Measurements from ENCODE around the gene PHACTR3. TPM values are rescaled to one million over a fixed set of nuclear protein-coding genes. Genes with fewer than 3 reads are reported as not detected.

Gene PHACTR3
- total RNA-seq, 6 donors from 2014 or later = 5.5 to 30.8 (median 11.4) TPM

GRCh38 chr20:59682603-59683002, 78.3 kb downstream of the PHACTR3 start:
- no peak for DNase-seq
- H3K36me3 ChIP-seq = no peaks in the 10 kb centered on the region
- ATAC-seq (ENCODE audit: low FRiP score in 2 of 2) = no peak
- no peaks in the 10 kb centered on the region for H3K9me3 ChIP-seq
- no peak for TF ChIP-seq POLR2A (IDR thresholded peaks at IDR 0.05)
- TF ChIP-seq CTCF (IDR thresholded peaks at IDR 0.05) = no peak
- no peak for TF ChIP-seq POLR2AphosphoS5 (IDR thresholded peaks at IDR 0.05)
- no peak for TF ChIP-seq EP300 (IDR thresholded peaks at IDR 0.05)
- H3K27me3 ChIP-seq = no peaks in the 10 kb centered on the region
- H3K4me1 ChIP-seq = no peaks in the 10 kb centered on the region
- H3K4me3 ChIP-seq = no peak overlapping the region
- H3K27ac ChIP-seq = no peak overlapping the region
- WGBS, 2 donors = 77 to 78% methylated on average over 10 of the region's 10 CpGs

- no peak overlapping the region for H3K27ac ChIP-seq
- WGBS, 2 donors = 89 to 90% methylated on average over 7 of the region's 7 CpGs
These were observed 78.8 kb downstream of the PHACTR3 start for GRCh38 chr20:59683181-59683580.

GRCh38 chr20:59684685-59685242, 80.4 kb downstream of the PHACTR3 start:
- Histone ChIP-seq H3K4me3 (no peak overlapping the region), H3K4me1 (no peaks in the 10 kb centered on the region), H3K36me3 (no peaks in the 10 kb centered on the region), H3K27ac (no peak overlapping the region), H3K27me3 (no peaks in the 10 kb centered on the region), H3K9me3 (no peaks in the 10 kb centered on the region)
- DNase-seq = no peak
- no peak for ATAC-seq (ENCODE audit: low FRiP score in 2 of 2)
- WGBS, 2 donors = 82 to 89% methylated on average over 7 to 9 of the region's 9 CpGs
- no peak for TF ChIP-seq POLR2A (IDR thresholded peaks at IDR 0.05)
- TF ChIP-seq EP300 (IDR thresholded peaks at IDR 0.05) = no peak

More at GRCh38 chr20:59683181-59683580, 78.8 kb downstream of the PHACTR3 start:
- no peak overlapping the region for H3K4me3 ChIP-seq
- no peaks in the 10 kb centered on the region for H3K27me3 ChIP-seq
- H3K4me1 ChIP-seq = no peaks in the 10 kb centered on the region
- no peak for DNase-seq
- no peaks in the 10 kb centered on the region for H3K36me3 ChIP-seq
- no peaks in the 10 kb centered on the region for H3K9me3 ChIP-seq
- ATAC-seq (ENCODE audit: low FRiP score in 2 of 2) = no peak
- TF ChIP-seq CTCF (IDR thresholded peaks at IDR 0.05) (no peak), POLR2A (IDR thresholded peaks at IDR 0.05) (no peak), EP300 (IDR thresholded peaks at IDR 0.05) (no peak), POLR2AphosphoS5 (IDR thresholded peaks at IDR 0.05) (no peak)

- no peak for ATAC-seq (ENCODE audit: low FRiP score in 2 of 2)
- Histone ChIP-seq H3K9me3 (no peaks in the 10 kb centered on the region), H3K4me1 (no peaks in the 10 kb centered on the region), H3K4me3 (no peak overlapping the region), H3K36me3 (no peaks in the 10 kb centered on the region), H3K27me3 (no peaks in the 10 kb centered on the region), H3K27ac (no peak overlapping the region)
- DNase-seq = no peak
- 94% methylated on average over 7 of the region's 7 CpGs for WGBS, 2 donors
- TF ChIP-seq POLR2A (IDR thresholded peaks at IDR 0.05) (no peak), CTCF (IDR thresholded peaks at IDR 0.05) (no peak), POLR2AphosphoS5 (IDR thresholded peaks at IDR 0.05) (no peak), EP300 (IDR thresholded peaks at IDR 0.05) (no peak)
These were observed 82.3 kb downstream of the PHACTR3 start for GRCh38 chr20:59686404-59687346.

GRCh38 chr20:59688356-59688755, 84.0 kb downstream of the PHACTR3 start:
- no peaks in the 10 kb centered on the region for H3K36me3 ChIP-seq
- no peak for TF ChIP-seq POLR2A (IDR thresholded peaks at IDR 0.05)
- no peak for TF ChIP-seq CTCF (IDR thresholded peaks at IDR 0.05)
- TF ChIP-seq POLR2AphosphoS5 (IDR thresholded peaks at IDR 0.05) = no peak
- TF ChIP-seq EP300 (IDR thresholded peaks at IDR 0.05) = no peak
- H3K27ac ChIP-seq = no peak overlapping the region
- H3K27me3 ChIP-seq = no peaks in the 10 kb centered on the region
- ATAC-seq (ENCODE audit: low FRiP score in 2 of 2) = no peak
- DNase-seq = no peak
- H3K9me3 ChIP-seq = no peaks in the 10 kb centered on the region
- H3K4me3 ChIP-seq = no peak overlapping the region
- WGBS, 2 donors = 66 to 67% methylated on average over 3 of the region's 3 CpGs
- no peaks in the 10 kb centered on the region for H3K4me1 ChIP-seq
